Iris pigment epithelial cell (primary cell): ENCODE data around the gene NEU2.
"Not testable (repeated sequence)": the region's sequence is repeated elsewhere in the genome, so short reads cannot be mapped to it uniquely, and the experiment has no call there.

Source experiments
- DNase-seq: peaks from one replicate; pipeline ENCODE4 v3.0.0-alpha.2; 2011; ENCODE audit warnings: low read depth

NEU2 gene

GRCh38 chr2:233010569-233011267 is 21.8 kb upstream of the NEU2 start:
- no peak for DNase-seq

DNA sequence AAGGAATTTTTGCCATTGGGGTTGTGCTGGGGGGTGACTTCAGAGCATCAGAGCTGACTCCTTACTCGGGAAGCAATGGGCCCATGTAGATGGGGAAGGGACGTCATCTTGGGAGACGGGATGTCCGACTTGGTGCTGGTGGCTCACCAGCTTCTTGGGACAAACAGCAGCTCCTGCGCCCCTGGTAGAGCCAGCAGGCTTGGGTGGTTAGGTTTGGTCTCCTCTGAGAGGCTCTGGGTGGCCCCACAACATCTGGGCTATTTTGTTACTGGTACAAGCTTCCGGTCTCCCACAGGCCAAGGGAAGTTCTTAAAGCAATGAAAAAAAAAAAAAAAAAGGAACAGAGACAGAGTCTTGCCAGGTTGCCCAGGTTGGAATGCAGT is 21.2 kb upstream of the NEU2 start:
- no peak for DNase-seq

DNA sequence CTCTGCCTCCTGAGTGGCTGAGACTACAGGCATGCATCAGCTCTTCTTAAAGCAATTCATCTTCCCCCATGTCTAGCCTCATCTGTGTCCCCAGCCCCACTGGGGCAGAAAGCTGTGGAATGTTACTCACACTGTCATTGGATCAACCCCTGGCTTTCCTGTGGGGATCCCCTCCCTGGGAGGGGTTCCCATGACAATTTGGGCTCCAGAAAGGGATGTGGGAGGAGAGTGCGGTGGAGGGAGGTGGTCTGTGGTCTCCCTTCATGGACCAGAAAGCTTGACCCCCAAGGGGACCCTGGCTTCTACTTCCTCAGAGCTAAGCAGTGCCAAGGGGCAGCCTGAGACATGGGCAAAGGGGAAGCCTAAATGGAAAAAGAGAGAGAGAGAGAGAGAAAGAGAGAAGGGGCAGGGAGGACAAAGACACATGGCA is 20.8 kb upstream of the NEU2 start:
- DNase-seq, result no peak

- no peak for DNase-seq
Observed at GRCh38 chr2:233012301-233012971, 20.0 kb upstream of the NEU2 start.

DNA sequence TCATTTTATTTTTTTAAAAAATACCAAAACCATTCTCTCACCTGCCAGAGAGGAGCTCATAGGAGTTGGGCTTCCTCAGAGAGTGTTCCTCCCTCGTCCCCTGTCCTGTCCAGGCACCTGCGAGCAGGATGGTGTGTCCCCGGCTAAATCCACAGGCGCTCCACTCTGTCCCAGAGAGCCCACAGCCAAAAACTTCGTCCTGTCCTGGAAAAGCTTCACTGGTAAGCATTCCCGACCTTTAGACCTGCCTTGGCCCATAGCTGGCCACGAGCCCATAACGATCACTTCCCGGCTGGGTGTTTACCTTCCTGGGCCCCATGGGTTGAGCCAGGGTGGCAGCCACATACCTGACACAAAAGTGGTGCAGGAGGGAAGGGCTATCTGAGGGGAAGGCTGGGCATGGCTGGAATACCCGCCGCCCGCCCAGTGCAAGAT is 19.4 kb upstream of the NEU2 start, which contains the start of gene NGEF:
TSS of gene NGEF (minus strand) at position 230 of the 435 bp plus-strand sequence. CDS start 38,366 bp downstream, outside the sequence.
- DNase-seq, result no peak

GRCh38 chr2:233013650-233014049 is 18.8 kb upstream of the NEU2 start:
- DNase-seq, result no peak

GRCh38 chr2:233015019-233015645 is 17.3 kb upstream of the NEU2 start:
- DNase-seq, result no peak

- DNase-seq, result no peak
Observed at GRCh38 chr2:233017947-233018346, 14.5 kb upstream of the NEU2 start.

DNA sequence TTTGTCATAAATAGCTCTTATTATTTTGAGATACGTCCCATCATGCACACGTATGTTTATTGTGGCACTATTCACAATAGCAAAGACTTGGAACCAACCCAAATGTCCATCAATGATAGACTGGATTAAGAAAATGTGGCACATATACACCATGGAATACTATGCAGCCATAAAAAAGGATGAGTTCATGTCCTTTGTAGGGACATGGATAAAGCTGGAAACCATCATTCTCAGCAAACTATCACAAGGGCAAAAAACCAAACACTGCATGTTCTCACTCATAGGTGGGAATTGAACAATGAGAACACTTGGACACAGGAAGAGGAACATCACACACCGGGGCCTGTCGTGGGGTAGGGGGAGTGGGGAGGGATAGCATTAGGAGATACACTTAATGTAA is 12.9 kb upstream of the NEU2 start:
- DNase-seq, result not testable (repeated sequence)

DNA sequence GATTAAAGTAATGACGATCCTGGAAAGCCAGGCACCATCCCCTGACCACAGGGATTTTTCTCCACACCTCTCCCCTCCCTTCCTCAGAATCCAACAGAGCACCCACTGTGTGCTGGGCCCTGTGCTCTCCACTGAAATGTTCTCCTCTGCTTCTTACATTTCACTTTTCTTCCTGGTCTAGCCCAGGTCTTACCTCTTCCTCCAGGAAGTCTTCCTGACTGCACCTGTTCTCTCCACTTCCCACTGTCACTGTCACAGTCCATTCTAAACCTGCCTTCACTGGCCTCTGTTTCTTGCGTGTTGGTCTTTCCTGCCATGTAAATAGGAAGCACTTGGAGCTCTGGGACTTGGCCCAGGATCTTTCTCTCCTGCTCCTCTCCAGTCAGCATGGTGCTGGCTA is 12.0 kb upstream of the NEU2 start:
- DNase-seq, result no peak

- DNase-seq, result peak; percentile 9
Observed at GRCh38 chr2:233021771-233022170, 10.7 kb upstream of the NEU2 start.

GRCh38 chr2:233022561-233022960 is 9.9 kb upstream of the NEU2 start:
- DNase-seq, result no peak

GRCh38 chr2:233023007-233023760 is 9.3 kb upstream of the NEU2 start:
- DNase-seq, result no peak

GRCh38 chr2:233023761-233024410 is 8.6 kb upstream of the NEU2 start:
- no peak for DNase-seq

GRCh38 chr2:233025706-233026105 is 6.8 kb upstream of the NEU2 start:
- peak; percentile 36 for DNase-seq

DNA sequence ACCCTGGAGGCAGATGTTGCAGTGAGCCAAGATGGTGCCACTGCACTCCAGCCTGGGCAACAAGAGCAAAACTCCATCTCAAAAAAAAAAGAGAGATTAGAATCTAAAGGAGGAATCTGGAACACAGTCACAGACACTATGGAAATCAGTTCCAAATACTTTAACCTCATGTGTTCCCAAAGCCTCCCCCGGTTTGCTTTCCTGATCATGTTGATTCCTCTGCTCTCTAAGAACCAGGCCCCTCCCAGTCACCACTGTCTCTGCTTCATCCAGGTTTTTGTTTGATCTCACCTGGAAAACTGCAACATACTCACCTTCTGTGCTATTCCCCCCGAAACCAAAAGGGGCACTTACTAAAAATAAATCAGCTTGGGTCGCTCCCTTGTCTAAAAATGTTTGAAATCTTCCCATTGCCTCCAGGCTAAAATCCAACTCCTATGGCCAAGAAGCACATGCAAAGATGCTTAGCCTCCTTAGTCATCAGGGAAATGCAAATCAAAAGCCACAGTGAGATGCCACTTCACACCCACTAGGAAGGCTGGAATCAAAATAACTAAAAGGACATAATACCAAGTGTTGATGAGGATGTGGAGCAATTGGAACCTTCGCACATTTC is 6.2 kb upstream of the NEU2 start:
- peak; percentile 63 for DNase-seq

GRCh38 chr2:233029321-233029720 is 3.2 kb upstream of the NEU2 start:
- no peak for DNase-seq

DNA sequence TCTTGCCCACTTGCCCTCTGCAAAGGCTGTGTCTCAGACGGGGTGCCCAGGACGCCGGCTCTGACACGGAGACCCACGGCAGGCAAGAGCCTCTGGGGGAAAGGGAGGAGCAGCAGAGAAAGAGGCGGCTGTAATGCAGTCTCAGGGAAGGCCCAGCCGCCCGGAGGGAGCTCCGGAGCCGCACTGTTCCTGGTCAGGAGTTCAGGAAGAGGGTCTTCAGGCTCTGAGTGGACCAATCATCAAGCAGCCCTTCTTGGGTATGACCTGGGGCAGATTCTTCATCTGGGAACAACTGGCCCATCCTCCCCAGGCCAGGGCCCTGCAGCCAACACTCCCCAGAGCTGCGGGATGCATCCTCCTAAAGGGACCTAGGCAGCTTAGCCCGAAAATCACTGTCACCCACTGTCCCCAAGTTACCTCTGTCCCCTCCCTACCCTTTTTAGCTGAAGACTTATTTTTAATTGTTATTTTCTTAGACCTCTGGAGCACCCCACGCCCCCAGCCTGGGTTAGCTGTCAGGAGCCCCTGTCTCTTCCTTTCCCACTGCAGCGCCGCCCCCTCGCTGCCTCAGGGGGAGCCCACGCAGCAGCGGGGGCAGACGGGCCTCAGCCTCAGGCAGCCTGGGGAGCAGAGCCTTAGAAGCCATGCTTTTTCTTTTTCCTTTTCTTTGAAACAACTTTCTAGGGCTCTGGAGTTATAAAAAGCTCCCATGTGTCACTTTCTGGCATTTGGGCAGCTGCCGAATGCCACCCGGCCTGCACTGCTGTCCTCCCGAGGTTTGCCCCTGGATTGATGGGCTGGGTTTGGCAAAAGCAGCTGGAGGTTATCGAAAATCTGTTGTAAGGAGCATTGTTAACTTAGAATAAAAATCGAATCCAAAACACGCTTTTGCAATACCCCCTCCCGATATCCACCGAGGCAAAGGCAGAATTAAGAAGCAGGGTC is 644 bp upstream of the NEU2 start:
- DNase-seq, result no peak

- DNase-seq, result no peak
Observed at GRCh38 chr2:233033672-233034071, 1.2 kb downstream of the NEU2 start.
